Measurements from ENCODE around the gene SLC4A1. TPM values are rescaled to one million over a fixed set of nuclear protein-coding genes. Genes with fewer than 3 reads are reported as not detected.

SLC4A1 gene
- total RNA-seq, result 0.42 TPM

DNA sequence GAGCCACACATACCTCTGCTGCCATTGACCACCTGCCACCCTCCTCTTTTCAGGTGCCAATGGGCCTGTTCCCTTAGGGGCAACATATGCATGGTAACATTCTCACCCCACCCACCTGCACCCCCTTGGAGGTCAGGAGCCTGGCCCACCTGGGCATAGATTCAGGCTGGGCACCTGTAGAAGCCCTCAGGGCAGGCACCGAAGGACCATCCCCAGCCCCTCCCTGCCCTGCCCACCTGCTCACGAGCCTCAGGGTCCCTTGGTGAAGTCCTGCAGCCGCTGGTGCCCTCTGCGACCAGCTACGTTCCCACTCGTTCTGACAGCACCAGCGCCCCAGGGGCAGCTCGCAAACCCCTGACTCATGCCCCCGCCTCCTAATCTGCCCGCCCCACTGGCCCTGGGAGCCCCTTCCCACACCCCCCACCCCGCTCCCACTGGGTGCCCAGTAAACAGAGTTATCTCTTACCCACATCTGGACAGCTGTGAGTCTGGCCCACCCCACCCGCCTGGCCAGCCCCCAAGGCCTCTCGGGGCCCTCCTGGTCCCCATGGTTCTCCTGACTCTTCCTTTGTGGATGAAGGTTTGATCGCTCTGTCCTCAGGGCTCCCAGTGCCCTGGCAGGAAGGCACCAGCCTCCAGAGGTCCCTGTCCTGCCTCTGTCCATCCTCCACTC, at the start of gene SLC4A1:
Gene SLC4A1 (minus strand): TSS at position 318 of the 673 bp plus-strand sequence. CDS start 5,269 bp downstream, outside the sequence.
- Histone ChIP-seq H3K4me1 (ENCODE audit: insufficient read depth, low read length) (no peaks in the 10 kb centered on the region), H3K27me3 (ENCODE audit: insufficient read depth, low read length) (no peaks in the 10 kb centered on the region), H3K4me3 (ENCODE audit: low read length) (no peak within 1 kb of the TSS), H3K9me3 (ENCODE audit: low read depth, low read length) (no peaks in the 10 kb centered on the region)

- Histone ChIP-seq H3K4me3 (ENCODE audit: low read length) (no peak overlapping the region), H3K9me3 (ENCODE audit: low read depth, low read length) (no peaks in the 10 kb centered on the region), H3K4me1 (ENCODE audit: insufficient read depth, low read length) (peaks cover 10% of the 10 kb centered on the region), H3K27me3 (ENCODE audit: insufficient read depth, low read length) (peaks cover 34% of the 10 kb centered on the region)
These were observed 49.6 kb upstream of the SLC4A1 start for GRCh38 chr17:44317545-44317944.

DNA sequence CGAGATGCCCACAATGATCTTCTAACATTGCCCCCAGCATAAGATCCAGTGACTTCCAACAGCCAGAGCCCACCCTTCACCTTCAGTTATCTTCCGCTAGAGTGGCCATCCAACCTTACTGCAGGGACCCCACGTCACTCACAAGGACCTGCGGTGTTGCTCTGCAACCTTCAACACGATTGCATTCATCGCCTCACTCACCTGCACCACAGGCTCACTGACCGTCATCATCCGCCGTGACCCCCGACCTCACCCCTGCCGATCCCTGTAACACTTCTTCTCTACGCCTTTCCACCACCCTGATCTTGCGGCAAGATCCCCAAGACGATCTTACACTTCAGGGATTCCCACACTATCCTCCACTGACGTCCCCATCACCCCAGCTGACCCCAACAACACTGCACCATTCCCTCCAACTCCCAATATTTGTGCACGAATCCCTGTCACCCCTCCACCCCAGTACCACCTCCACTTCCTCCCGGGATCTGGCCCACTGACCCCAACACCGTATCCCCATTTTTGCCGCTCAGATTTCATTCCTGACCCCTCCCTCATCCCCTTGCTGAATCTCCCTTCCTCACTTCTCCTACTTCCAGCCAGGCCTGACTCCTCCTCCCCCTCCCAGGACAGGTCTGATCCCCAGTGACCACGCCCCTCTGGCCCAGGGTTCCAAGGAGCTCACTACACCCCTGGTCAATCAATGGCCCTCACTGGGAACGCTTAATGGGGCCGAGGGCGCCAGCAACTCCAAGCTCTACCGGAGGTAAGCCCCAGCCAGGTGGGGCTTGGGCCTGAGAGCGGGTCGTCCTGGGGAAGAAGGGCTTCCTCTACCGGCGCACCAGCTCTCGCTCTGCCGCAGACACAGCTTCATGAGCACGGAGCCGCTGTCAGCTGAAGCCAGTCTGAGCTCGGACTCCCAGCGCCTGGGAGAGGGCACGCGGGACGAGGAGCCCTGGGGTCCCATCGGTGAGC, 48.1 kb upstream of the SLC4A1 start:
- Histone ChIP-seq H3K4me3 (ENCODE audit: low read length) (no peak overlapping the region), H3K9me3 (ENCODE audit: low read depth, low read length) (no peaks in the 10 kb centered on the region), H3K27me3 (ENCODE audit: insufficient read depth, low read length) (peaks cover 34% of the 10 kb centered on the region), H3K4me1 (ENCODE audit: insufficient read depth, low read length) (peaks cover 10% of the 10 kb centered on the region)

- peaks cover 34% of the 10 kb centered on the region for H3K27me3 ChIP-seq (ENCODE audit: insufficient read depth, low read length)
- H3K4me1 ChIP-seq (ENCODE audit: insufficient read depth, low read length), result peaks cover 10% of the 10 kb centered on the region
- no peak overlapping the region for H3K4me3 ChIP-seq (ENCODE audit: low read length)
- no peaks in the 10 kb centered on the region for H3K9me3 ChIP-seq (ENCODE audit: low read depth, low read length)
These were observed 47.1 kb upstream of the SLC4A1 start for GRCh38 chr17:44314869-44315661.

- H3K4me3 ChIP-seq (ENCODE audit: low read length), result no peak overlapping the region
- H3K27me3 ChIP-seq (ENCODE audit: insufficient read depth, low read length), result peaks cover 34% of the 10 kb centered on the region
- peaks cover 10% of the 10 kb centered on the region for H3K4me1 ChIP-seq (ENCODE audit: insufficient read depth, low read length)
- H3K9me3 ChIP-seq (ENCODE audit: low read depth, low read length), result no peaks in the 10 kb centered on the region
These were observed 46.6 kb upstream of the SLC4A1 start for GRCh38 chr17:44314524-44314868.

DNA sequence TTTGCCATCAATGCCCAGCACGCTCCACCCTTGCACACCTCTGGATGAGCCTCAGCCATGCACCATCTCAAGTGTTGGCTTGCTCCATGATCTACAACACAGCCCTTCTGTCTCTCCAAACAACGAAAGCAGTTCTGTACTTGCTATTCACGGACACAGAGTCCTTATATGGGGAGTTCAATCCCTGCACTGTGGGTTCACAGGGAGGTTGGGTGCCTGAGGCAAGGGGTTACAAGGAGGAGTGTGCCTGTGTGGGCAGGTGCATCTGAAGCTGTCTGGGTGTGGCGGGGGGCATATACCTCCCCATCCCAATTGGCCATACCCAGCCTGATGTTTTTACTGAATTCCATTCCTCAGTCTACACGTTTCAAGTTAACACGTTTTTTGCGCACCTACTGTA, 46.1 kb upstream of the SLC4A1 start:
- peaks cover 14% of the 10 kb centered on the region for H3K4me1 ChIP-seq (ENCODE audit: insufficient read depth, low read length)
- no peak overlapping the region for H3K4me3 ChIP-seq (ENCODE audit: low read length)
- H3K27me3 ChIP-seq (ENCODE audit: insufficient read depth, low read length), result peaks cover 34% of the 10 kb centered on the region
- no peaks in the 10 kb centered on the region for H3K9me3 ChIP-seq (ENCODE audit: low read depth, low read length)

DNA sequence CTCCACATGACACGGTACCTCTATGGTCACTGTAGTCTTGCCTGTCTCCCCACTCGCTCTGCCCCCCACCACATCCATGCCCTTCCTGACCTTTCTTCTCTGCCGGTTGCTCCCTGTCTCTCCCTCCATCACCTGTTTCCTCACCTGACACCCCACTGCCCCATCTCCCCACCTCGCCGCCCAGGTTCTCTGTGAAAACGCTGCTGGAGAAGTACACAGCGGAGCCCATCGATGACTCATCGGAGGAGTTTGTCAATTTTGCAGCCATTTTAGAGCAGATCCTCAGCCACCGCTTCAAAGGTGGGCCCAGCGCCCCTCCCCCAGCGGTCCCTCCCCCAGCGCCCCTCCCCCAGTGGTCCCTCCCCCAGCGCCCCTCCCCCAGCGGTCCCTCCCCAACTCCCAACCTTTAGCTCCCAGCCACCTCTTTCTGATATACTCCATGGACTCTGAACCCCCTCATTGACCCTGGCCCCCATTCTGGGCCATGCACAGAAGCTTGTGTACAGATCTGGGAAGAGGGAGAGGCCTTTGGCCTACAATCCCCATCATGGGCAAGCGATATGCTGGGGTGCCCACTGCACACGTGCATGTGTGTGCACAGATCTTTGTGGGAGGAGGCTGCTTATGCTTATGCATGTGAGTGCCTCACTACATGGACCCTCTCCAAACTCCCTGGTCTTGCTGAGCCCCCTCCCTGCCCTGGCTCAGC, 44.6 kb upstream of the SLC4A1 start:
- Histone ChIP-seq H3K4me3 (ENCODE audit: low read length) (no peak overlapping the region), H3K4me1 (ENCODE audit: insufficient read depth, low read length) (peaks cover 21% of the 10 kb centered on the region), H3K9me3 (ENCODE audit: low read depth, low read length) (no peaks in the 10 kb centered on the region), H3K27me3 (ENCODE audit: insufficient read depth, low read length) (peaks cover 37% of the 10 kb centered on the region)

DNA sequence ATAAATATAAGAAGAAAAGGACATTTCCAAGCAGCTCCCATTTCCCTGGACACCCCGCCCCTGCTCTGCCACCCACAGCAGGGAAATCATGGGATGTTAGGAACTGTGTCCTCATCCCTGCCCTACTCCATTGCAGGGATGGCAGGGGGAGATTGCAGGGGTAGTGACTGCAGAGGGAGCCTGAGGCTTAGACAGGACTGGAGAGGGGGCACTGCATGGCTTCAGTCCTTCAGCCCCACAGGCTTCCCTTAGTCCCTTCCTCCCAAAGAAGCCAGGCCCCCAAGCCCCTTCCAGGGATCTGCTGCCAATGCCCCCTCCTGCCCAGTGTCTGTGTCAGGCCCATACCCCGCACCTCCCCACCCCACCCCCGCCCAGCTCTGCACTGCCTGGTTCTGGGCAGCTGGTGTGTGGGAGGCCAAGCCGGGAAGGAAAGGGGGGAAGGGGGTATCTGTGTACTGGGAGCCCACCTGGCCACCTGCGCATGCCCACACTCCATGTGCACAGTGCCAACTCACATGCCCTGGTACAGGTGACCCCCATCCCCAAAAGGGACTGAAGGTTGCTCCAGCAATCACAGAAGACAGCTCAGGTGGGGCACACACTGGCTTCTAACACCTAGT, 43.7 kb upstream of the SLC4A1 start:
- no peaks in the 10 kb centered on the region for H3K9me3 ChIP-seq (ENCODE audit: low read depth, low read length)
- peaks cover 22% of the 10 kb centered on the region for H3K4me1 ChIP-seq (ENCODE audit: insufficient read depth, low read length)
- H3K27me3 ChIP-seq (ENCODE audit: insufficient read depth, low read length), result peaks cover 37% of the 10 kb centered on the region
- no peak overlapping the region for H3K4me3 ChIP-seq (ENCODE audit: low read length)

- Histone ChIP-seq H3K27me3 (ENCODE audit: insufficient read depth, low read length) (peaks cover 29% of the 10 kb centered on the region), H3K9me3 (ENCODE audit: low read depth, low read length) (no peaks in the 10 kb centered on the region), H3K4me3 (ENCODE audit: low read length) (no peak overlapping the region)
These were observed 42.9 kb upstream of the SLC4A1 start for GRCh38 chr17:44310609-44311376.

GRCh38 chr17:44310188-44310587, 42.3 kb upstream of the SLC4A1 start:
- Histone ChIP-seq H3K9me3 (ENCODE audit: low read depth, low read length) (no peaks in the 10 kb centered on the region), H3K4me1 (ENCODE audit: insufficient read depth, low read length) (peaks cover 17% of the 10 kb centered on the region), H3K27me3 (ENCODE audit: insufficient read depth, low read length) (peaks cover 26% of the 10 kb centered on the region), H3K4me3 (ENCODE audit: low read length) (no peak overlapping the region)

More at GRCh38 chr17:44310609-44311376, 42.9 kb upstream of the SLC4A1 start:
- H3K4me1 ChIP-seq (ENCODE audit: insufficient read depth, low read length), result peaks cover 20% of the 10 kb centered on the region

DNA sequence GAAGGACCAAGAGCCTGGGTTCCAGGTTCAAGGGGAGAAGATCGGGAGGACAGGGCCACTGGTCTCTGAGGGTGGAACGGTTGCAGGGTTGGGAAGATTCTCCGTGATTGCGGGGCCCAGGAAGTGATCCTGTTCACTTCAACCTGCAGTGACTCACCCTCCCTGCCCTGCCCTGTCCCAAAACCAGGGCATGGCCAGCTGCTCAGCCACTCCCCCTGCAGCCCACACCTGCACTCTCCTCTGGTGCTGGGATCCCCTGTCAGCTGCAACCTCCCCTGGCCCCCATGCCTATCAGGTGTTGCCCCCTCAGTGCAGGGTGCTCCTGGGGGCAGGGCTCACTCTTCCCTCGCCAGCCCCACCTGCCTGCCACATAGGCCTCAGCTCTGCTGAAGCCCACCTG, 41.5 kb upstream of the SLC4A1 start:
- no peak overlapping the region for H3K4me3 ChIP-seq (ENCODE audit: low read length)
- no peaks in the 10 kb centered on the region for H3K9me3 ChIP-seq (ENCODE audit: low read depth, low read length)
- peaks cover 22% of the 10 kb centered on the region for H3K27me3 ChIP-seq (ENCODE audit: insufficient read depth, low read length)

DNA sequence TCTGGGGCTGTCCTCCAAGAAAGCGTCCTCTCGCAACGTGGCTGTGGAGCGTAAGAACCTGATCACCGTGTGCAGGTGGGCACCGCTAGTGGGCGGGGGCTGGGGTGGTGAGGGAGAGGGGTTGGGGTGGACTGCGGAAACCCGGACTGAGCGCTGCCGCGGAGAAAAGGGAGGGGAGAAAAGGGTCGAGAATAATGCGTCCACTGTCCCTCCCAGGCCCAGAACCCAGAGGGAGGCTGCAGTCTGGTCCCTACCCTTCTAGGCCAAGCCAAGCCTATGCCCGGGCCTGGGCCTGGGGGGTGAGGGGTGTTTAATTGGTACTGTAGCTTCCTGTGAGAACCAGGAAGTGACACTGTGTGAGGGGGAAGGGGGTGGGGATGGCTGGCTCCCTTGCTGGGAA, 40.9 kb upstream of the SLC4A1 start:
- Histone ChIP-seq H3K9me3 (ENCODE audit: low read depth, low read length) (no peaks in the 10 kb centered on the region), H3K4me1 (ENCODE audit: insufficient read depth, low read length) (peaks cover 12% of the 10 kb centered on the region), H3K27me3 (ENCODE audit: insufficient read depth, low read length) (peaks cover 18% of the 10 kb centered on the region), H3K4me3 (ENCODE audit: low read length) (no peak overlapping the region)

More for the DNA sequence above, 41.5 kb upstream of the SLC4A1 start:
- peaks cover 12% of the 10 kb centered on the region for H3K4me1 ChIP-seq (ENCODE audit: insufficient read depth, low read length)

DNA sequence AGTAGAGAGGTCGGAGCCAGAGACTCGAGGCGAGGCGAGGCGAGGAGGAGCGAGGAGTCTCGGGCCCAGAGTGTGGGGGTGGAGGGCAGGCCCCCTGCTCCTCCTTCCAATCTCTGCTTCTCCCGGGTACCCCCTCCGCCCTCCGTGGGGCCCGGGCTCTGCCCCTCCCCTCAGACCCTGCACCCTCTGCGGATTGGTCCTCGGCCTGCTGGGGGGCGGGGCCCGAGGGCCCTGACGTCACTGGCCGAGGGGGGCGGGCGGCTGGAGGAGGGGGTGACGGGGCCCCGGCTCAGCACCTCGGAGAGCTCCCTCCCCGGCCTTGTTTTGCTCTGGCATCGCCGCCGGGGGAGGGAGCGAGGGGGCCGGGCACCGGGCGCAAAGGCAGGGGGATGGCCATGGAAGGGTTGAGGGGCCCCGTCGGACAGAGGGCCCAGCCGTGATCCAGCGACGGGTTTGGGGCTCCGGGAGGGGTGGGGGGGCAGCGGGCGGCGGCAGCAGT, 40.4 kb upstream of the SLC4A1 start, which contains the start of gene RUNDC3A:
Gene RUNDC3A (plus strand): TSS at position 282 of the 499 bp plus-strand sequence. CDS start 232 bp downstream, outside the sequence.
- Histone ChIP-seq H3K4me3 (ENCODE audit: low read length) (no peak within 1 kb of the TSS), H3K27me3 (ENCODE audit: insufficient read depth, low read length) (peaks cover 18% of the 10 kb centered on the region), H3K4me1 (ENCODE audit: insufficient read depth, low read length) (peaks cover 12% of the 10 kb centered on the region), H3K9me3 (ENCODE audit: low read depth, low read length) (no peaks in the 10 kb centered on the region)

All from mononuclear cell (primary cell).